Activated T-cell treated with anti-CD3 and anti-CD28 coated beads for 48 hours (primary cell): ENCODE data around the gene COL18A1.

ENCODE experiments used
- DNase-seq: peaks from one replicate; pipeline ENCODE4 v3.0.0-alpha.2; 2020; ENCODE audit warnings: low read depth

Gene COL18A1

DNA sequence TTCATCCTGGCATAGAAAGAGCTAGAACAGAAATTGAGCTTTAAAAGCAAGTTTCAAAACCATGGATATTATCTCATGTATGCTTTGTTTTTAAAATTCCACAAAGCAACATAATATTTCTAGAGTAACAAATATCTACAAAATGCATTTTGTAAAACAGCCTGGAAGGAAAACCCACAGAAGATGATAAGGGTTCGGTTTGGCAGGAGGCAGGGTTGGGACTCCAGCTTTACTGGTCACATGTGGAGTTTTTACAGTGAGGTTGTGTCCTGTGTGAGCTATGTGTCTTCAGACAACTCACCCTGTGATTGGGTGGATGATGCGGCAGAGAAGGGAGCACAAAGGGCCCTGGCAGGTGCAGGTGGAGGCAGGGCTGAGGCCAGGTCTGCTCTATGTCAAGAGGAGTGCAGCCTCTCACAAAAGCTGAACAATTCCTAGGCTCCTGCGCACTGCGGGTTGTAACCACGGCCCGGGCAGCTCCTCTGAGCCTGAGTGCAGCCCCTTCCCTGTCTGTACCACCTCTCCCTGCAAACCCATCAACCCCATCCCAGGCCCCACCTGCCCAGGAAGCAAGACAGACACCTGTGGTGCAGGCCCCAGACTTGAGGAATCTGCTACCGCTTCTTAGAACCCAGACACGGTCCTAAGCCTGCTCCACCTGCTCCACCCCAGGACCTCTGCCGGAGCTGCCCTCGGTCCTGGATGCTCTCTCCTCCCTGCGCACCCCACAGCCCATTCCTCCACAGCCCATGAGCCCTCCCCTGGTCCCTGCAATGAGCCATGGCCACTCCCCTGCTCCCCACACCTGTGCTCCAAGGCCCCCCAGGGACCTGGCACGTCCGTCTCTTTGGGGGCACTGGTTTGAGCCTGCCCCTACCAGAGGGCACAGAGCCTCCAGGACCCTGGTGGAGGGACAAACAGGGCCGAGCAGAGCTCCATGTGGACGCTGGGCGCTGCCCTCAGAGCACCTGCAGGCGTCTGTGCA is 2.8 kb upstream of the COL18A1 start:
- DNase-seq, result no peak

DNA sequence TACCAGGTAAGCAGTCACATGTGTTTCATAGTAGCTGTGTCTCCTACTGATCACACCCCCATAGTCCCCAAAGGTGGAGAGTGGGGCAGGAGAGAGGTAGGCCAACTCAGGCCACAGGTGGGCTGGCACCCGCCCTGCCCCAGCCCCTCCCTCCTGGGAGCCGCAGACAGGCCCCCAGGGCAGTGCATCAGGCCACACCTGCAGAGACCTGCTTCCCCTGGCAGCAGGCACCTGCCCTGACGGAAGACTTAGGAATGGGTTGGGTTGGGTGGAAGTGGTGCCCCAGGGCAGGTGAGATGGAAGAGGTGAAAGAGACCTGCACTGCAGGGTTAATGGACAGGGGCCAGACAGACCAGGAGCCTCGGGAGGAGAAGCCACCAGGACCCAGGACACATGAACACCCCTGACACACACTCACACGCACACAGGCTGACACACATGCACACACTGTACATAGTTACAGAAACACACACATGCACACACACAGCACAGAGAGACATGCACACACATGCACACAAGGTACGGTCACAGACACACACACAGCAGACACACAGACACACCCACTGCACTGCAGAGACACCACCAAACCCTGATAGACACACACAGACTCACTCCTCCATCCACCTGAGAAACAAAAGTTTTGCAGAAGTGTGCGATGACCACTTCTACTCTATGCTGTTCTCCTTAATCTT is 1.7 kb upstream of the COL18A1 start:
- DNase-seq, result no peak

DNA sequence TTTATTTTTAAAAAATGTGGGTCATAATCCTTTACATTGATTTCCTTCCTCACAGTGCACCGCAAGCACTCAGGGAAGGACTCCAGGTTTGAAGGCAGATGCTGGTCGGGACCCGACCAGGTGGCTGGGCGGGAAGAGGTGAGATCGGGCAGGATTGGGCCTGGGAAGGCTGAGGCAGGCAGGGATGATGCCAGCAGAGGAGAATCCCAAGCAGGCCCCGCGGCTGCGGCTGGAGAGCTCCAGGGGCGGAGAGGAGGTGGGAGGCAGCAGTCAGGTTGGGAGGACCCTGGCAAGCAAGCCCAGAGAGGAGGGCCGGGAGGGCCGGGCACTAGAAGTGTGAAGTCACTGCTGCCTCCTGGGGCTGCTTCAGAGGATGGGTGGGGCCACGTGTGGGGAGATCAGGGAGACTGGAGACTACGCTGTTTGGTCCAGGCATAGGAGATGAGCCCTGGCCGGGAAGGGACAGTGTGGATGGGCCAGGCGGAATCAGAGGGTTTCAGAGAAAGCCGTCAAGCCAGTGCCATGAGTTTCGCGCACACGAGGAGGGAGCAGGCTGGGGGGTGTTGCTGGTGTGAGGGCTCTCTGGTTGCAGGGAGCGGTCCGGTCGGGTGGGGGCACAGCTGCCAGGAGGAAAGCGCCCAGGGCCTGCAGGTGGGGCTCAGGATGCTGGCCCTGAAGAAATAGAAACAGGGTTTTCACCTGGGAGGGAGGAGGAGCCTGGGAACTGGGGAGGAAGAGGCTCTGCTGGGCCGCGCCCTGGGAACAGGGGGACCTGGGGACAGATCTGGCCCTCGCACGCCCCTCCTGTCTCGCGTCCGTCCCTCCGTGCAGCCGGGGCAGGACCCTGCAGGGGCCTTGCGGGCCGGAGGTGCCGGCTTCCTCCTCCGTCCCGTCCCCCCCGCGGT is 888 bp upstream of the COL18A1 start:
- no peak for DNase-seq

DNA sequence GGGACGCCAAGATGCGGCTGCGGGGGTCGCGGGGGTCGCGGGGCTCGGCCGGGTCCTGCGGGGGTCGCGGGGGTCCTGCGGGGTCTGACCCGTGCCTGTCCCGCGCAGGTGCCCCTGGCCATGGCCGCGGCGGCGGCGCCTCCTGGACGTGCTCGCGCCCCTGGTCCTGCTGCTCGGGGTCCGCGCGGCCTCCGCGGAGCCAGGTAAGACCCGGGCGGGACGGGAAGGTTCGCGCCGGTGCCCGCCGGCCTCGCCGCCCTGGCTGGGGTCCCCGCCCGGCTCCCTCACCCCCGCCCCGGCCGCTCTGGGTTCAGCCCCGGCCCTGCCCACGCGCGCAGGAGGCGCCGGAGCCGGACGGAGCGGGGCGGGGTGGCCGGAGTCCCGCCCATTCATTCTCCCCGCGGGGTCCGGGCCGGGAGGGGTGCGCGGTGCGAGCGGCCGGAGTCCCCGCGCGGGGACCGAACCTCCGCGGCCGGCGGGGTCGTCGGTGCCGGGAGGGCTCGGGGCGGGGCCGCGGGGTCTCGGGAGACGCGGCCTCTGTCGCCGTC is 380 bp downstream of the COL18A1 start:
- peak; percentile 5 for DNase-seq

DNA sequence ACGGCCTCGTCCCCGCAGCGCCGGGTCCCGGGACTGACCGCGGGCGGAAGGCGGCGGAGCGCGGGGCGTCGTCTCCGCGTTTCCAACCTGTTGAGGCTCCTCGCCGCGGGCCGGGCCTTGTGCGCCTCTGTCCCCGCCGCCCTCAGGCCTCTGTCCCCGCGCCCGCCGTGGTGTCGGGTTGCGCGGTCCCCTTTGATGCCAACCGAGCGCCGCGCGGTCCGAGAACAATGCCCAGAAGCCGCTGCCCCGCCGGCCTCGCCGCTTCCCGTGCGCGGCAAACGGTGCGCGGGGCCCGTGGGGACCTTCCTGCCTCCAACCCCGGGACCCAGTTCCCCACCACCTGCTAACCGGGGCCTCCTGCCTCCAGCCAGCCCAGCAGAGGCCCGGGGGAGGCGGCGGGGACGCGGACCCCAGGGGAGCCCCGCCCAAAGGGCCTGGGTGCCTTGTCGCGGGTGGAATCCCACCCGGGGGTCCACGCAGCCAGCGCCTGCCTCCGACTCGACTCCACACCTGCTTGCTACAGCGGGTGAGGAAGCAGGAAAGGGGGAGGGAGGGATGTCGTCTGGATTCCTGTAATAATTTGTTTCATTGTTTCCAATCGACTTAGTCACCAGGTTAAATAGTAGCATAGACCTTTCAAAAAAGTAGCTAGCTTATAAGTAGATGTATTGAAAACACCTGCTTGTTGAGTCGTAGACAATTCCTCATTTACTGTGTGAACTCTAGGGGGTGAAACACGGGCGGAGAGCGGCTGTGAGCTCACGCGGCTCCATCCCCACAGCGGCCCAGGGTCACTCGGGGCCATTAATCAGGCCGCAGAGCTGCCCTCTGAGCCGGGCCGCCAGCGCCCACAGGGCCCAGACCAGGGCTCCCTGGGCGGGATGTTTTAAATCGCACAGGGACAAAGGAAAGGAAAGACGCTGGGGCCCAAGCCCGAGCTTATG is 1.1 kb downstream of the COL18A1 start:
- peak; percentile 10 for DNase-seq

DNA sequence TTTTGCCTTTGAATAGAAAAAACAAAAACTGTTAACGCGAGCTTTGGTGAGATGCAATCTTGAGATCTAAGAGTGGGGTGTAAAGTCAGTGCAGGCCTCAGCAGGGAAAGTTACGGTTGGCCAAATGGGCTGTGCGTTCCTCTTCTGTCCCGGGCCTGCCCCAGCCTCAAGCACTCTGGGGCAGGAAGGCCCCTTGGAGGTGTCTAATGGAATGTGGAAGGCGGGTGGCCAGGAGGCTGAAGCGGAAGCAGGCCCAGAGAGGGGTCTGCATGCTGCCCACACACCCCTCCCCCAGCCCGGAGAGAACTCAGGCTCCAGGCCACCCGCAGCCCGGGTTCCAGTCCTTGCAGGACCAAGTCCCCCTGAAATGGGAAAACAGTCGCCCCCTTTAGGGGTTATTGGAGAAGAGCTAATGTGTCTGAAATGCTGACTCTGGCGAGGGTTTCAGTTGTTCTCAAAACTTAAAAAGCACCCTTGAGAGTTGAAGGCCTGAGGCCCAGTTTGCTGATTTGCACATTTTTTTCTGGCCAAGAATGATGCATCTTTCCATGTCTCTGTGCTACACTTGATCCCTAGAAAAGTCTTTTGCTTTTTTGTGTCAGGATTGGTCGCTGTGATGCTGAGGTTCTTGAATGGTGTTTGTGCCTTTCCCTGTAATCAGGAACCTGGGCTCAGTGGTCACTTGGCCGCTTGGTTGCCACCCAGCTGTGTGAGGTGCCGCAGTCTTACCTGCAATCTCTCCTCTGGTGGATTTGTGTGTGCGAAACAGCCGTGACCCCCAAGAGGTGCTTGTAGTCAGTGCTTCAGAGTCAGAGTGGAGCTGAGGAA is 2.0 kb downstream of the COL18A1 start:
- no peak for DNase-seq

DNA sequence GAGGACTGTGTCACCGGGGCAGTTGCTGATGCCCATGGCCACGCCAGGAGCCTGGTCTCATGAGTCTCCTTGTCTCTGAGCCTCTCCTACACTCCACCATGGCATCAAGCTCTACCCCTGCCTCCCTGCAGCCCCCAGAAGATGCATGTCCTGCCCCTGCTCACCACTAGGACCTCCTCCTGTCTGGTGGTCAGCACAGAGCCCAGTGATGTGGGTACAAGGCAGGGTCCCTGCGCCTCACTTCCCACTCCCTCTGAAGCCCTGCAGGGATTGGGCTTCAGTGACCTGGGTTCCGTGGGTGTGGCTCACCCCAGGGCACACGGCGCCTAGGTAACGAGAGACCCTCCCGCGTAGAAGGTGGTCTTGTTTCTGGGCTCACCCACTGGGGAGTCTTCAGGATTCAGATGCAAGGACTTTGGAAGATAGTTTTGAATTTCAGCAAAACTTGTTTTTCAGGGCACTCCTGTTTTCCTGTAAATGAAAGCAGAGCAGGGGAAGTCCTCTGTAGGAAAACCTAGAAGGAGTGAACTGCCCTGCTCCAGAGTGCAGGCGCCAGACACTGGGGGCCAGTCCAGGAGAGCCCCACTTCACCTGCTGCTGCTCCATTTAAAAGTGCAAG is 2.8 kb downstream of the COL18A1 start:
- no peak for DNase-seq

DNA sequence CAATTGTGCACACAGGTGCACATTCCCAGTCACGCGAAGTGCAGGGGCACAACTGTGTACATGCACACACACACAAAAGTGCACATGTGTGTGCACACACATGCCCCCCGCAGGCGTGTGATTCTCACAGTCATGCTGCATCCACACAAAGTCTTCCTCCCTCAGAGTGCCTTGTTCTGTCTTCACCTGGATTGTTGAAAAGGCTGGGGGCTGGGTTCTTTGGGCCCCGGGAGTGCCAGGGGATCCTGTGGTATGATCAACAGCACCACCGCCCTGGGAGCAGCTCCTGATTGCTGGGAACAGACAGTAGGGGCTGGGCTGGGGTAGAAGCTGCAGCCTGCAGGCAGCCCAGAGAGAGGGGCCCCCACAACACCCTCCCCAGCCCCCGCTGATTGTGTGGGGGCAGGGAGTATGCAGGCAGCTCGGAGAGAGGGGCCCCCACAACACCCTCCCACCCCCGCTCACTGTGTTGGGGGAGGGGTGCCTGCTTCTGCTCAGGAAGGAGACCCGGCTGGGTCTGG is 3.4 kb downstream of the COL18A1 start:
- DNase-seq, result no peak

DNA sequence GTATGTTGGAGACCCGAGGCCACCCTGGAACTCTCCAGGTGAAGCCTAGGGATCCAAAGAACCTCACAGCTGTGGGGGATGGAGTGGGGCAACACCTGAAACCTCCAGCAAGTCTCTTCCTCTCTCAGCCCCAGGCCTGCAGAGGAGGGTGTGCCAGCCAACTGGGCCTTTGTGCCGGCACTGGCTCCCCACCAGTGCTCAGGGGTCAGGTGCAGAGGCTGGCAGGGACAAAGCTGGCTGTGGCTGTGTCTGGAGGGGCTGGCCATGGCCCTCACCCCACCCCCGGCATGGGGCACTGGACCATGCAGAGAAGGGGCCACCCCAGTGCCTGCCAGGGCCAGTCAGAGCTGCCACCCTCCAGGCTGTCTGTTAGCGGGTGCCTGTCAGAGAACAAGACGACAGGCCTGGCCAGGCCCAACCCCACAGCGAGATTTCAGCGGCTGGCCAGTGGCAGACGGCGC is 3.9 kb downstream of the COL18A1 start:
- DNase-seq, result no peak

DNA sequence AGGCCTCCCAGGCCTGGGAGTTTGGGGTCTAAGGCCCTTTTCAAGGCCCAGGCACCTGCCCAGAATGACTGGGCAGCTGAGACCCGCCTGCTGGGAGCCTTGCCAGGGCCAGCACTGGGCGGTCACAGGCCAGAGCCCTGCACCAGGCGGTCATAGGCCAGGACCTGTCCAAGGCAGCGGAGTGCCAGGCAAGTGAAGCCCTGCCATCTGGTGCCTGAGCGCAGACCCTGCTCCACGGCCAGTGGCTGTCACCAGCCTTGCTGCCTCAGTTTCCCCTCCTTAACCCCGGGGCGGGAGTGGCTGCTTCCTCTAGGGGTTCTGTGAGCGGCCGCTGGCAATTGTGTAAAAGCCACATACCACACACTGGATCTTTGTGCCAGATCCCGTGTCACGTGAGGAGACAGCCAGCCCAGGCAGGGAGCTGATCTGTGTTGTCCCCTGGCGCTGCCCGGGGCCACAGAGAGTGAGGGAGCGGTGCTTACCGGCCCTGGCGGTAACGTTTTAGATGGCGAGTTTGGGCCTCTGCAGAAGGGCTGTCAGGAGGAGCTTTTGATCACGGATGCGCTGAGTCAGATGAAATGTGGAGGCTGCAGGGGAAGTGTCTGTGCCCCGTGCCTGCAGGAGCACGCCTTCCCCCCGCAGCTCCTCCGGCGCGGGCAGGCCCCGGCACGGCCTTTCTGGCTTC is 4.6 kb downstream of the COL18A1 start:
- DNase-seq, result no peak

DNA sequence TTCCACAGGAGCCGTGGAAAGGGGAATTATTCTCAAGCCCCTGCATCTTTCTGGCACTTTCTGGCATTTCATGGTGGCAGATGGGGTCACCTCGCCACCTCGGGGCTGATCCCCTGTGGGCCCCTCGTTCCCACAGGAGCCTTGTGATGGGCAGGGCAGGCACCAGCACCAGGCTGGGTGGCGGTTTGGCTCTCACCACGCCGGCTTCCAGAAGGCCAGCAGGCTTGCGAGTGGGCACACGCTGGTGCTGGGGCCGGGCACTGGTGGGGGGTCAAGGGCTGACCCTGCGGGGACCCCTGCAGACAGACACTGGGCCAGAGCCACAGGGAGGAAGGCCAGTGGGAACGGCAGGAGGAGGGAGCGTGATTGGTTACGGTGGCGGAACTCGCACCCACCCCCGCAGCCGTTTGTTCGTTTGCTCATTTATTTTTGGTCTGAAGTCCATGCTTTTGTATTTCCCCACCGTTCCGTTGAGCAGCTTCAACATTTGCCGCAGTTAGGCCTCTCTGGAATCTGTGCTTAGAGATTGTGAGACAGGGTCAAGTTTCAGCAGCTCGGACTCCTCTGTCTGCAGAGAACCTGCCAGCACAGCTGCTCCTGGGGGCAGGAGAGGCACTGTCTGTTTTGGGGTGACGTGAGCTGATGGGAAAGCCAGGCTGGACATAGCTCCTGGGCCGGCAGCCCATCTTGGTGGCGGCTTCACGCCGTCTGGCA is 5.3 kb downstream of the COL18A1 start:
- DNase-seq, result no peak

DNA sequence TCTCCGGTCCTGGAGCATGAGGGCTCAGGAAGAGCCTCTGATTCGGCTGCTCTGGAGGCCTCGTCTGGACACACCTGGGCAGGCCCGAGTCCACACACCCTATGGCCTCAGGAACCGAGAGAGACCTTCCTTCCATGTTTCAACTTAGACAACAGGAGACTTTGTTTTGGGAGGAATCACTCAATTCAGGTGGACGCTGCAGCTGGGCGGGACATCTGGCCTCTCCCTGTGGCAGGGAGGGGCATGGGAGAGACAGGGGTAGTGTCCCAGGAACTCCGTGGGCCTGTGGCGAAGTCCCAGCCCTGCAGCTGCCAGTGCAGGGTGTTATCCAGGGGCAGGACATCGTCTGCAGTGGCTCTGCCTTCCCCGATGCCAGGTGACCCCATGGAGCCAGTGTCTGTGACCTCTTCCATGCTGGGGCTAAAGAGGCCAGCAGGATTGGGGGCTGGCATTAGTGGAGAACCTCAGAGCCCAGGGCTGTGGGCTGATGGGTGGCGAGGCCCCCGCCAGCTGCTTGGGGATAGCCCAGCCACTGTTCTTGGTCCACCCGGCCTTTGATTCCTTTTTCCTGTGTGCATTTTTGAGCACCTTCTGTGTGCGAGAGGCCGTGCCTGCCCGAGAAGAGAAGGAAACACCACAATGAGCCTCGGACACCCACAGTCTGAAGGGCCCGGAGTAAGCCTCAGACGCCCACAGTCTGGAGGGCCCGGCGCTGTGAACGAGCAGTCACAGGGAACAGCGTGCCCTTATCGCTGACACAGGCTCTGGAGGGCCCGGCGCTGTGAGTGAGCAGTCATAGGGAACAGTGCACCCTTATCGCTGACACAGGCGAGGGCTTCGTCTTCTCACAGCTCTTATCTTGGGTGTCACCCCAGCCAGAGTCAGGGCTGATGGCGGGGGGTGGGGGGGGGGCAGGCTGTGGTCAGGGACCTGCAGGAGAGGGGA is 6.2 kb downstream of the COL18A1 start:
- no peak for DNase-seq

DNA sequence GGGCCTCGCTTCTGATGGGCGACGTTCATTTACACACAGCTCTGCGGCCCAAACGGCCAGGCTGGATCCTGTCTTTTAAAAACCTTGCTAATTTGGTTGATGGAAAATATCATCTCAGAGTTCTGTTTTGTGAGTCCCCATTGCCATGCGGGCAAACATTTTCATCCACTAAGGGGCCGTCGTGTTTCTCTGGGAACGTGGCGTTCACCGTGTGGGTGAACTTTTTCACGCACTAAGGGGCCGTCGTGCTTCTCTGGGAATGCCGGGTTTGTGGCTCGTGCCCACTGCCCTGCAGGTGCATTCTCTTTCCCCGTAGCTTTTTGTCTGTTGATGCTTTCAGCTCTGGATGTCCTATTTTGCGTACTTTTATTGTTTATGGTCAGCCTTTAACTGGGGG is 6.8 kb downstream of the COL18A1 start:
- no peak for DNase-seq

DNA sequence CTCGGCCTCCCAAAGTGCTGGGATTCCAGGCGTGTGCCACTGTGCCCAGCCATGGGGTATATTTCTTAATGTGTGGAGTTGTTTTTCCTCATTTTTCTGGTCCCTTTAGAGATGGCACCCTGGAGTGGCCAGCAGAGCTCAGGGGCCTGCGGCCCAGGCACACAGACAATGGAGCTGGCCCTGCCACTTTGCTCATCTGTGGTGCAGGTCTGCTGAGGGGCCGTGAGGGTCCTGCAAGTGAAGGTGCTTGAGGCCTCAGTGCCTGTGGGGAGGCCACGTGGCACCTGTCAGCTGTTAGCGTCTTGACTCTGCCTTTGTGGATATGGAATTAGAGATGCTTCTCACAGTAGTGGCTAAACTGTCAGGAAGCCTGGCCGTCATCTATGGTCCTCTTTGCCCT is 7.5 kb downstream of the COL18A1 start:
- no peak for DNase-seq

DNA sequence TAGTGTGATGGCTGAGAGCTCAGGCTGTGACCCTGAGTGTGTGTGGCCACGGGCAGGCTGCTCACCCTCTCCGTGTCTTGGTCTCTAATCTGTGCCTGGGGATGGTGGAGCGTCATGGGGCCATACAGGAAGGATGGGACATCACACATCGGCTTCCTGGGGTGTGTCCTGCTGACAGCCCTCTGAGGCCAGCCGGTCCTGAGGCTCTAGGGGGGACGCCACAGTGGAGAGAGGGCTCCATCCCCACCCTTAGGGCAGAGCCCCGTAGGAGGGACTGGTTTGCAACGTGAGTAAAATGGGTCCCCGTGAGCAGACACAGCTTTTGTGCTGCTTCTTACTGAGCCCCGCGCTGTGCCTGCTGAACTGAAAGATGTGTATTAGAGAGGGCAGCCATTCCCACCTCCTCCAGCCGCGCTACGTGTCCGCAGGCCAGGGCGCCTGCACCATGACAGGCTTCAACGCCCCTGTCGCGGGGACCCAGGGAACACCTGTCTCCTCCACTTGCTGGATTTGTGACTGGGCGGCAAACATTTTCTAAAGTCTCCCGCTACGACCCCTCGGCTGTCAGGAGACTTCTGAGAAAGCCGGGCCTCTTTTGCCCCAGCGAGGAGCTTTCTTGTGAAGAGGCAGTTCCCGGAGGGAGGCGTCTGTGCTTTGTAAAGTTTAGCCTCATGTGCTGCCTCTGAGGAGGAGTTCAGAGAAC is 8.1 kb downstream of the COL18A1 start:
- no peak for DNase-seq

DNA sequence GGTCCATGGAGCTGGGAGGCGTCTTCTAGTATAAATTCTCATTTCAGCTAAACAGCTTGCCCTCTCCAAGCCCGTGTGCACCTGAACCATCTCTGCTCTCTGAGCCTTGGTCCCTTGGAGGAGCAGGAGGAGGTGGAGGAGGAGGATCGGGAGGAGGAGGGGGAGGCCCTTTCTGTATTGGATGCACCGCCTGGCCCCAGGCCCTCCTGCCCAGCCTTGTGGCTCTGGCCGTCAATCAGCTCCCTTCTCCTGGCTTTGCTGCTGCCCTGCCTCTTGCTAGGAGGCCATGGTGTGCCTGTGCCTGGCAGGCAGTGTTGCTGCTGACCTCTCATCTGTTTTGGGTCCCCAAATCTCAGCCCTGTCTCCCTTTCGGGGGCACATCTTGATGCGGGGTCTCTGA is 9.0 kb downstream of the COL18A1 start:
- DNase-seq, result no peak
